Esophagus muscularis mucosa (tissue), 4 donors: ENCODE measurements around the gene PCBP3.

Experiments
- EP300 ChIP-seq: sonication (generic); formaldehyde crosslinking; IDR thresholded peaks from one replicate; pipeline ENCODE4 v1.6.1; 2017; ENCODE audit warnings: antibody characterized with exemption
- POLR2A ChIP-seq: fragments of 450-650 bp; IDR thresholded peaks from one replicate; pipeline ENCODE4 v1.6.1; 2017; ENCODE audit warnings: antibody characterized with exemption, moderate library complexity, mild to moderate bottlenecking, low read depth
- TF ChIP-seq, protein P1 (sequence below), 3 experiments: fragments of 200-600 bp in 2 of 3; fragments of 450-650 bp in 1 of 3; sonication (generic) in 2 of 3; IDR thresholded peaks; one replicate each; pipeline ENCODE4 v1.5.1; 2017 to 2019; ENCODE audit warnings: antibody characterized with exemption in 3 of 3, mild to moderate bottlenecking in 2 of 3, moderate library complexity in 1 of 3

- TF ChIP-seq POLR2A (no peak), EP300 (no peak)
- TF ChIP-seq, protein P1, sequence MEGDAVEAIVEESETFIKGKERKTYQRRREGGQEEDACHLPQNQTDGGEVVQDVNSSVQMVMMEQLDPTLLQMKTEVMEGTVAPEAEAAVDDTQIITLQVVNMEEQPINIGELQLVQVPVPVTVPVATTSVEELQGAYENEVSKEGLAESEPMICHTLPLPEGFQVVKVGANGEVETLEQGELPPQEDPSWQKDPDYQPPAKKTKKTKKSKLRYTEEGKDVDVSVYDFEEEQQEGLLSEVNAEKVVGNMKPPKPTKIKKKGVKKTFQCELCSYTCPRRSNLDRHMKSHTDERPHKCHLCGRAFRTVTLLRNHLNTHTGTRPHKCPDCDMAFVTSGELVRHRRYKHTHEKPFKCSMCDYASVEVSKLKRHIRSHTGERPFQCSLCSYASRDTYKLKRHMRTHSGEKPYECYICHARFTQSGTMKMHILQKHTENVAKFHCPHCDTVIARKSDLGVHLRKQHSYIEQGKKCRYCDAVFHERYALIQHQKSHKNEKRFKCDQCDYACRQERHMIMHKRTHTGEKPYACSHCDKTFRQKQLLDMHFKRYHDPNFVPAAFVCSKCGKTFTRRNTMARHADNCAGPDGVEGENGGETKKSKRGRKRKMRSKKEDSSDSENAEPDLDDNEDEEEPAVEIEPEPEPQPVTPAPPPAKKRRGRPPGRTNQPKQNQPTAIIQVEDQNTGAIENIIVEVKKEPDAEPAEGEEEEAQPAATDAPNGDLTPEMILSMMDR (IDR thresholded peaks at IDR 0.05) = no peak
Measured at GRCh38 chr21:45942755-45943629, 299.5 kb downstream of the PCBP3 start.
